ENCODE data around the gene FTCDNL1.
A peak's percentile ranks its signal among the peaks of the same experiment; 100 is the strongest.

DNA sequence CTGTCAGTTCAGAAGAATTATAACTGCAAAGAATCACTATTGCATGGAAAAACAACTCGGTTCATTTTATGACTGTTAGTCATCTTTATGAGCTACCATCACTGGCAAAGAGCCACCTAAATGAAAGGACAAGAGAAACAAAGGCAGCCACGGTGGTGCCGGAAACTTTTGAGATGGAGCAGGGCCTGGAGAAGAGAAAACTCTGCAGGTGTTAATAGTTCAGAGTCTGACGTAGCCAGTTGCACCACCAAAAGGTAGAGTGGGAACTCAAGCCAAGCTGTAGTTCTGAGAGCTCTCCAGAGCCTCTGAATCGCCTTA, 110.9 kb downstream of the FTCDNL1 start:
- TF ChIP-seq POLR2A (IDR thresholded peaks at IDR 0.05), result no peak
- TF ChIP-seq, protein P1, sequence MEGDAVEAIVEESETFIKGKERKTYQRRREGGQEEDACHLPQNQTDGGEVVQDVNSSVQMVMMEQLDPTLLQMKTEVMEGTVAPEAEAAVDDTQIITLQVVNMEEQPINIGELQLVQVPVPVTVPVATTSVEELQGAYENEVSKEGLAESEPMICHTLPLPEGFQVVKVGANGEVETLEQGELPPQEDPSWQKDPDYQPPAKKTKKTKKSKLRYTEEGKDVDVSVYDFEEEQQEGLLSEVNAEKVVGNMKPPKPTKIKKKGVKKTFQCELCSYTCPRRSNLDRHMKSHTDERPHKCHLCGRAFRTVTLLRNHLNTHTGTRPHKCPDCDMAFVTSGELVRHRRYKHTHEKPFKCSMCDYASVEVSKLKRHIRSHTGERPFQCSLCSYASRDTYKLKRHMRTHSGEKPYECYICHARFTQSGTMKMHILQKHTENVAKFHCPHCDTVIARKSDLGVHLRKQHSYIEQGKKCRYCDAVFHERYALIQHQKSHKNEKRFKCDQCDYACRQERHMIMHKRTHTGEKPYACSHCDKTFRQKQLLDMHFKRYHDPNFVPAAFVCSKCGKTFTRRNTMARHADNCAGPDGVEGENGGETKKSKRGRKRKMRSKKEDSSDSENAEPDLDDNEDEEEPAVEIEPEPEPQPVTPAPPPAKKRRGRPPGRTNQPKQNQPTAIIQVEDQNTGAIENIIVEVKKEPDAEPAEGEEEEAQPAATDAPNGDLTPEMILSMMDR (IDR thresholded peaks at IDR 0.05), result peak in 1 of 7 experiments; percentile 4

All from body of pancreas (tissue), 4 donors.